GM18507 (cell line): ENCODE measurements around the gene SLC4A3.

ENCODE experiments used
- DNase-seq: peaks from one replicate; pipeline ENCODE4 v3.0.0; 2011; ENCODE audit warnings: low read depth; ENCODE audit not compliant: insufficient read length; ENCODE audit errors: extremely low spot score
- FAIRE-seq: peaks from 2 replicates; lab custom pipeline; 2011; peaks lifted over from hg19 to GRCh38; lab: Jason Lieb, UNC

SLC4A3 gene, protein sequence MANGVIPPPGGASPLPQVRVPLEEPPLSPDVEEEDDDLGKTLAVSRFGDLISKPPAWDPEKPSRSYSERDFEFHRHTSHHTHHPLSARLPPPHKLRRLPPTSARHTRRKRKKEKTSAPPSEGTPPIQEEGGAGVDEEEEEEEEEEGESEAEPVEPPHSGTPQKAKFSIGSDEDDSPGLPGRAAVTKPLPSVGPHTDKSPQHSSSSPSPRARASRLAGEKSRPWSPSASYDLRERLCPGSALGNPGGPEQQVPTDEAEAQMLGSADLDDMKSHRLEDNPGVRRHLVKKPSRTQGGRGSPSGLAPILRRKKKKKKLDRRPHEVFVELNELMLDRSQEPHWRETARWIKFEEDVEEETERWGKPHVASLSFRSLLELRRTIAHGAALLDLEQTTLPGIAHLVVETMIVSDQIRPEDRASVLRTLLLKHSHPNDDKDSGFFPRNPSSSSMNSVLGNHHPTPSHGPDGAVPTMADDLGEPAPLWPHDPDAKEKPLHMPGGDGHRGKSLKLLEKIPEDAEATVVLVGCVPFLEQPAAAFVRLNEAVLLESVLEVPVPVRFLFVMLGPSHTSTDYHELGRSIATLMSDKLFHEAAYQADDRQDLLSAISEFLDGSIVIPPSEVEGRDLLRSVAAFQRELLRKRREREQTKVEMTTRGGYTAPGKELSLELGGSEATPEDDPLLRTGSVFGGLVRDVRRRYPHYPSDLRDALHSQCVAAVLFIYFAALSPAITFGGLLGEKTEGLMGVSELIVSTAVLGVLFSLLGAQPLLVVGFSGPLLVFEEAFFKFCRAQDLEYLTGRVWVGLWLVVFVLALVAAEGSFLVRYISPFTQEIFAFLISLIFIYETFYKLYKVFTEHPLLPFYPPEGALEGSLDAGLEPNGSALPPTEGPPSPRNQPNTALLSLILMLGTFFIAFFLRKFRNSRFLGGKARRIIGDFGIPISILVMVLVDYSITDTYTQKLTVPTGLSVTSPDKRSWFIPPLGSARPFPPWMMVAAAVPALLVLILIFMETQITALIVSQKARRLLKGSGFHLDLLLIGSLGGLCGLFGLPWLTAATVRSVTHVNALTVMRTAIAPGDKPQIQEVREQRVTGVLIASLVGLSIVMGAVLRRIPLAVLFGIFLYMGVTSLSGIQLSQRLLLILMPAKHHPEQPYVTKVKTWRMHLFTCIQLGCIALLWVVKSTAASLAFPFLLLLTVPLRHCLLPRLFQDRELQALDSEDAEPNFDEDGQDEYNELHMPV

DNA sequence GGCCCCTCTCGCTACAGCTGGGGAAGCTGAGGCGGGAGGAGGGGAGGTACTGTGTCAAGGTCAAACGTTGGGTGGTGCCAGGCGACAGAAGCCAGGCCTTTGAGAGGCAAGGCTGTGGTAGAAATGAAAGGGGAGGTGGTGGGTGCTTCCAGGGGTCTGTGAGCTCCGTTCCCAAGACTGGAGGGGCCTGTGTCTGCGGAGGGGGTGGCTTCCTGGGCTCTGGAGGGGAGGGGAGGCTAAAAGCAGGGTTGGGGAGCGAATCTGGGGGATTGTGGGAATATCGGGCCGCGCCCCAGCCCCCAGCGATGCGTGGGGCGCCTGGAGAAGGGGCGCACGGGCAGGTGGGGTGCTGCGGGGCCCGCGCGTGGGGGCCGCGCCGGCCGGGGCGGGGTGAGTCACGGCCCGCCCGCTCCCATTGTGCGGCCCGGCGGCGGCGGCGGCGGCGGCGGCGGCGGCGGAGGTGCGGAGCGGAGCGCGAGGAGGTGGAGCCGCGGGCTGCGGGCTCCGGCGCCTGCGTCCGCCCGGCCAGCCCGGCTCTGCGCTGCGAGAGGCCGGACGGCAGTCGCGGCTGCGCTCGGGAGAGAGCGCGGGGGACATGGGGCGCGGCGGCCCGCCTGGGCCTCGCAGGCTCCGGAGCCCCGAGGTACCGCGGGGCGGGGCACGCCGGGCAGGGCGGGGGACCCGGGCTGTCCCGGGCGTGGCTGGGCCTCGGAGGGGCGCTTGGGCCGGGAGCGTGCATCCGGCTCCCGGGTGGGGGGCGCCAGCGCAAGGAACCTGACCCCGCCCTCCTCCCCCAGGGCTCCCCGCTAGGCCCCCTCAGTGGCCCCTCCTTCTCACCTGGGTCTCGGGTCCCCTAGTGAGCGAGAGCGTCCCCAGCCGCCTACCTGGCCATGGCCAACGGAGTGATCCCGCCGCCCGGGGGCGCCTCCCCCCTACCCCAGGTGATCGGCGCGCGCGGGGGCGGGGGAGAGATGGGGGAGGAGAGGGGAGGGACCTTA lies at the start of gene SLC4A3:
Gene SLC4A3 (plus strand): TSS at position 528 of the 998 bp plus-strand sequence. CDS start 363 bp downstream, at position 891.
- DNase-seq (no peak), FAIRE-seq (no peak)

DNA sequence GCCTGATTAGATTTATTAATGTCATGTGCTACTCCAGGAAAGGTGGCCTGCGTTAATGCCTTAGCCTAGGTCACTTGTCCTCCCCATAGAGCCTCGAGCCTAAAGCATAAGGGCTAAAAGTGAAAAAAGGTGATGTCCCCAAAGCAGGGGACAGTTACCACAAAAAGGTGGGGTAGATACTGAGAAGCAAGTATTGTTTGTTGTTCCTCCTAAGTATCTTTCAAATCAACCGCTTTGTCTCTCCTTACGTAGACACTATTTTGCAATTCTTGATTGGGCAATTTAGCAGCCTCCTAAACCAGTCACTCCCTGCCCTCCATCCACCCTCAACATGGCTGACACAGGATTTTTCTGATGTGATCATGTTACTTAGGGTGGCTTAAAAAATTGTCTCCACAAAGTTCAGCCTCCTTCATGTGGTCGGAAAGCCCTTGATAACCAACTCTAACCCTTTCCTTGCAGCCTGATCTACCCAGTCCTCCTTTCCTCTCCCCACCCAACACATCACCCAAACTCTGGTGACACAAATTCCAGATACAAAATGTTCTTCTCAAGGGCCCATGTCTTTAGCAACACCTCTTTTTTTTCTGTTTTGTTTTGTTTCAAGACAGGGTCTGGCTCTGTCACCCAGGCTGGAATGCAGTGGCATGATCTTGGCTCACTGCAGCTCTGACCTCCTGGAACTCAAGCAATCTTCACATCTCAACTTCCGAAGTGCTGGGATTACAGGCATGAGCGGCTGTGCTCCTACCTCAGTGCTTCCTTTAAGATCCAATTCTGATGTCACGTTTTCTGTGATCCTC lies 48.4 kb upstream of the SLC4A3 start:
- DNase-seq (no peak), FAIRE-seq (no peak)

DNA sequence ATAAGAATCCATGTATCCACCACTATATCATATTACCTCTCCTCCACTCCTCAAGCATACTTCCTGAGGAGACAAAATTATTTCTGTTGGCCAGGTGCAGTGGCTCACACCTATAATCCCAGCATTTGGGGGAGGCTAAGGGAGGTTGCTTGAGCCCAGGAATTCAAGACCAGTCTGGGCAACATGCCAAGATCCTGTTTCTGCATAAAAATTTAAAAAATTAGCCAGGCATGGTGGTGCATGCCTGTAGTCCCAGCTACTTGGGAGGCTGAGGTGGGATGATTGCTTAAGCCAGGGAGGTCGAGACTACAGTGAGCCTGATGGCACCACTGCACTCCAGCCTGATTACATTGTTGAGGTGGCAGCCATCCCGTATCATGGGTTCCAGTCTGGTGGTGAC lies 46.1 kb upstream of the SLC4A3 start:
- no peak for DNase-seq
- FAIRE-seq: no peak

DNA sequence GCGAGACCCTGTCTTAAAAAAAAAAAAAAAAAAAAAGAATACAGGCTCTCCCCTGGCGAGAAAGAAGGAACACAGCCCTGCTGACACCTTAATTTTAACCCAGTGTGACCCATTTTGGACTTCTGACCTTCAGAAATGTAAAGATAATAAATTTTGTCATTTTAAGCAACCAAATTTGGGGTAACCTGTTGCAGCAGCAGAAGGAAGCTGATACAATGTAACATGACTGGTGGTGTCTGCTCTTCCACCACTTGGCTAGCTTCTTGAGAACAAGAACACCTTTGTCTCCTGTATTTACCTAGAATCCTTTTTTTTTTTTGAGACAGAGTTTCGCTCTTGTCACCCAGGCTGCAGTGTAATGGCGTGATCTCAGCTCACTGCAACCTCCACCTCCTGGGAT lies 36.3 kb upstream of the SLC4A3 start:
- DNase-seq (no peak), FAIRE-seq (no peak)

DNA sequence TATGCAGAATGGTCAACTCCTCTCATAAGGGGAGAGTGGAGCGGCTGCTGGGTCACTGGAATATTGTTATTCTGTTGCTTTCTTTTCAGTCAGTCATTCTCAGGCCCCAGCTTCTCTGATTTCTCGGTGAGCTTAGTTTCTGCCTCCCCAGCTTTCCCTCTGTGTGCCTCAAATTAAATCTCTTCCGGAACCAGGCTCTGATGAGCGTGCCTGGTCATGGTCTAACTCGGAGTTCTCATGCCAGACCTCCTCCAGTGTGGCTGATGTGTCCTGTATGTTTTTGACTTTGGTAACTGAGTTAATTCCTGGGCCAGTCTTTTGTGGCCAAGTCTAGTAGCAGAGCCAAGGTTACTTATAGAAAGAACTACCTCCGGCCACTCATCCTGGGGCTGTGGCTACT lies 34.7 kb upstream of the SLC4A3 start:
- FAIRE-seq: no peak

DNA sequence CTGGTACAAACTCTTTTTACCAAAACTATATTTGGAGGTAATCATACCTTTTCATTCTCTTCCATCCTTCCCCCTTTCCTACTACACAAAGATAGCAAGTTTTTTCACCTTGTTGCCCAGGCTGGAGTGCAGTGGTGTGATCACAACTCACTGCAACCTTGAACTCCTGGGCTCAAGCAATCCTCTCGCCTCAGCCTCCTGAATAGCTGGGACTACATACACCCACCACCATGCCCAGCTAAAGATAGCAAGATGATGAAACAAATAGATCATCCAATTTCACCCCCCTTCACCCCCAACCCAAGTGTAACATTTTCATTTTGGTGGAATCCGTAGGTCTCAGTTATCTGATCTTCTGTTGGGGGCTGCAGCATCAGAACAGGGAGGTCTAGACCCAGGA lies 34.3 kb upstream of the SLC4A3 start:
- no peak for DNase-seq
- no peak for FAIRE-seq

More for the DNA sequence above, 34.7 kb upstream of the SLC4A3 start:
- DNase-seq: no peak

DNA sequence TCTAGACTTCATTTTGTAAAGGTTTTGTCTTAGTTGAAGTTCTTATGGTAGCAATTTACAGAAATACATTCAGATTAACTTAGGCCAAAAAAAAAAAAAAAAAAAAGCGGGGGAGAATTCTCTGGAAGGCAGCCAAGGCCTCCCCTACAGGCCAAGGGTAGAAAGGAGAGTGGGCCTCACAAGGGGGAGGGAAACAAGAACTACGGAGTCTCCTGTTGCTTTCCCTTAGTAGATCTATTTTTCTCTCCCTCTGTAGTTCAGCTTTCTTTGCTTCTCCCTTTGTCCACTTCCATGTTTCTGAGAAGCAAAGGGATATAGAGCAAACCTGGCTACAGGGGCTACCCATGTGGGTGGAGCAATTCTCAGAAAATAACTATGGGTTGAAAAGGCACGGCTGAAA lies 32.2 kb upstream of the SLC4A3 start:
- FAIRE-seq (no peak), DNase-seq (no peak)

DNA sequence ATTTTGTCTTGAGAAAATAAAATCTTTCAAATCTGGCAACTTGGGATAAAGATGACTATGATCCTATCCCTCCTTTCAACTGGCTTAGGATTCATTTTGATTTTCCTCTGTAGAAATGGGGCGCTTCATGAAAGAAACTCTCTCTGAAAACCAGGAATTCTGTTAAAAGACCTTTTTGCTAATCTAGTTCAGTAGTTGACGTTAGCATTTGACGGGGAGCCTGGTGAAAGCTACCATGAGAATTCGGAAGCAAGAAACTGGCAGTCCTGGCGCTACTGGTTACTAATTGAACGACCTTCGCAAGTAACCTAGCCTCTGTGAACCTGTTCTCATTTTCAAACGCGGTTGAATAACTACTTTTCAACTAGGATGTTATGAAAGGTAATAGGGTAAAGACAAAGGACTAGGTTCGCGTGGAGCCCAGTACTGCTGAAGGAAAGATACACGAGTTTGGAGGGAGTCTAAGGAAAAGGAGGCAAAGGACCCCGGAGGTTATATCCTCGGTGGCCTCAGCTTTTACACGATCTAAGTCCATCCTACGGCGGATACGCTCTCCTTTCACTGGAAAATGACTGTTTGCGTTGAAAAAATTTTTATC lies 30.4 kb upstream of the SLC4A3 start:
- no peak for DNase-seq
- no peak for FAIRE-seq

DNA sequence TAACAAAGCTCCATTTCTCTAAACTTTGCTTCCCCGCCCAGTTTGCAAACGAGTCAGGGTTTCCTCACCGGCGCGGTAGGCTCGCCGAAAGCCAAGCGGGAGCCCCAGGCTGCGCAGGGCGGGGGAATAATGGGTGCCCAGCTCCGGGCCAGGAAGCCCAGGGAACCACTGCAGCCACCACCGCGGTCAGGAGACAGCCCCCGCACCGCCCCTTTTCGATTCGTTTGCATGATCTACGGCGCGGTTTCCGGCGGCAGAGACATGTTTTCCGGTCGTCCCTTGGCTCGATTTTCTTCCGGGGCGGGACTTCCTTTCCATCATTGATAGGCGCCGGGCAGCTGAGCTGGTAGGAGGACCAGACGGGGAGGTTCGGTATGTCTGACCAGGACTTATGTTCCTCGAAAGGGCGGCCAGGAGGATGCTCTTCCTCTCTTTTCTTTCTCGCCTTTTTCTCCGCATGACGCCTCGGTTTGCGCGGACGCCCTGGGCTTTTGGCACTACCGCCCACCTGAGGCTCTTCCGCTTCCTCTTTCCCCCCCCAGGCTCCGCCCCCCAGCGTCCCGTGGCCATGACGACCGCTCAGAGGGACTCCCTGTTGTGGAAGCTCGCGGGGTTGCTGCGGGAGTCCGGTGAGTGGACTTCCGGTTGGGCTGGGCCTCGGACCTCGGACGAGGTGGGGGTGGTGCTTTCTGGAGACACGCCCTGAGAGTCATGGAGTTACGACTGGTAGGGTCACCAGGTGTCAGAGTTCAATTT lies 29.7 kb upstream of the SLC4A3 start, which contains the start of gene STK11IP:
Gene STK11IP (plus strand): TSS at position 306 of the 756 bp plus-strand sequence. CDS start 263 bp downstream, at position 569.
- DNase-seq (peak; percentile 97), FAIRE-seq (peak; percentile 97)

DNA sequence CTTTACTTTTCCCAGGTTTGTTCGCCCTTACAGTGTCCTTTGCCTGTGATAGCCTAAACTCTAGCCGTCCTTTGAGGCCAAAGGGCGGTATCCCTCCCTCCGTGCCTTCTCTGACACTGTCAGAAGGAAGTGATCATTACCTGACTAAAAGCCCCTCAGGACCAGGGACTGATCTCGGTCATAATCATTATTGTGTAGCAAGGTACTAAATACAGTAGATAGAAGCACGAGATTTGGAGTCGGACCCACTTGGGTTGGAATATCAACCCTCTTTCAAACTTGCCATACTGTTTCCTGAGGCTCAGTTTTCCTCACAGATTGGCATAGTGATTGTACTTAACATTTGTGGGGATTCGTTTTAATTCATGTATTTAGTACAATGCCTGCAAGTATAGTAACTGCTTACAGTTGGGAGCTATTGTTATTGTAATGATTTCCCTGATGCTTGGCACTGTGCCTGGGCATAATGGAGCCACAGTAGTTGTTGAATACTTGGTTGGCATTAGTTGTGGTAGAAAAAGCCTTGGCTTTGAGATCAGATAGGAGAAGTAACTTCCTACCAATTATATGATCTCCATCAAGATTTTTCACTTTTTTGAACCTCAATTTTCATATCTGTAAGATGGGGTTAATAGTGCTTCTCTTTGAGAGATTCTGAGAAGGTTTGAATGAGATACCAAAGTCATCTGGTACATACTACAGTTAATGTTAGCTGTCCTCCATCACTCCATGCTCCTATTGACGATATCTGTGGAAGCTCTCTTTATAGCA lies 28.9 kb upstream of the SLC4A3 start:
- FAIRE-seq: no peak
- no peak for DNase-seq

DNA sequence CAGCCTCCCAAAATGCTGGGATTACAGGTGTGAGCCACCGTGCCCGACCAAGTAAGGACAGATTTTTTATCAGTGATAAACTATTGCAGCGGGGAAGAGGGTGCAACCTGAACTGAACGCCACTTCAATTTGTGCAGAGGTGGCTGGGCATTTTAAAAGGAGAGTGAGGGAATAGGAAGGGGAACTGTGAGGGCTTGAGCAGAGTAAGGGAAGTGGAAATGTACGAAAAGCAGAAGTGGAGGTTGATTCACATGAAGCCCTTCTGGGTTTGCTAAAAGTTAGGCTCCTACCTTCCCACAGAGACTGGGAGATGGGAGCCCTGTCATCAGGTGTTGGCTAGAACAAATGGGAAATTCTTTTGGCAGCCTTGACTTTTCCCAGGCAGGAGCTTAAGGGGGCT lies 23.7 kb upstream of the SLC4A3 start:
- DNase-seq (no peak), FAIRE-seq (no peak)

DNA sequence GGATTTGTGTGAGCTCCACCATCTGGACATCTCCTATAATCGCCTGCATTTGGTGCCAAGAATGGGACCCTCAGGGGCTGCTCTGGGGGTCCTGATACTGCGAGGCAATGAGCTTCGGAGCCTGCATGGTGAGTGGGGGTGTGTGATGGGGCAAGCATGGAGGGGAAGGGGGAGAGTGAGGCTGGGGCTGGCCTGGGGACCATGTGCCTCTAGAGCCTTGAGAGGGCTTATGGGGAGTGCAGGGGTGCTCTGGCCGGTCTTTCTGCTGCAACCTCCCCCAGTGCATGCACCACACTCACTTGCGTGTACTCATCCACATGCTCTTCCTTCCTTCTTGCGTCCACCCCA lies 21.8 kb upstream of the SLC4A3 start:
- no peak for FAIRE-seq
- DNase-seq: no peak

DNA sequence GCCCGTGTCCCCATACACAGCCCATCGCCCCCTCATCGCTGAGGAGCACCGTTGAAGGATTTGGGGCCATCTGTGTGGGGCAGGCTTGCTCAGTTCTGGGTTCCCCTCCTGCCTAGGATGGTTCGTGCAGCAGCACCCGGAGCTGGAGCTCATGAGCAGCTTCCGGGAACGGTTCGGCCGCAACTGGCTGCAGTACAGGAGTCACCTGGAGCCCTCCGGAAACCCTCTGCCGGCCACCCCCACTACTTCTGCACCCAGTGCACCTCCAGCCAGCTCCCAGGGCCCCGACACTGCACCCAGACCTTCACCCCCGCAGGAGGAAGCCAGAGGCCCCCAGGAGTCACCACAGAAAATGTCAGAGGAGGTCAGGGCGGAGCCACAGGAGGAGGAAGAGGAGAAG lies 19.5 kb upstream of the SLC4A3 start:
- DNase-seq: no peak
- no peak for FAIRE-seq

DNA sequence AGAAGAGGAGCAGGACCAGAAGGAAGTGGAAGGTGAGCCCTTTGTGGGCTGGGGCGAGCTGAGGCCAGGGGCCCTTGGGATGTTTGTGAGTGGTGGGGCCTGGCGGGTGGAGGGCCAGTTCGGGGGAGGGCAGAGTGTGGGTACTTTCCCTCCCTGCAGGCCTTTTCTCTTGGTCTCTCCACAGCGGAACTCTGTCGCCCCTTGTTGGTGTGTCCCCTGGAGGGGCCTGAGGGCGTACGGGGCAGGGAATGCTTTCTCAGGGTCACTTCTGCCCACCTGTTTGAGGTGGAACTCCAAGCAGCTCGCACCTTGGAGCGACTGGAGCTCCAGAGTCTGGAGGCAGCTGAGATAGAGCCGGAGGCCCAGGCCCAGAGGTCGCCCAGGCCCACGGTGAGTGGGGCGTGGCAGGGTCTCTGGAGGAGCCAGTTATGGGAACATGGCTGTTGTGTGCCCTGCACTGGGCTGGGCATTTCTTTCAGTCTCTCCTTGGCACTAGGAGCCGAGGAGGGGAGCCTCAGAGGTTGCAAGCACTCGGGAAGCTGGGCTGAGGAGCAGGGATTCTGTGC lies 18.9 kb upstream of the SLC4A3 start:
- FAIRE-seq (no peak), DNase-seq (no peak)

DNA sequence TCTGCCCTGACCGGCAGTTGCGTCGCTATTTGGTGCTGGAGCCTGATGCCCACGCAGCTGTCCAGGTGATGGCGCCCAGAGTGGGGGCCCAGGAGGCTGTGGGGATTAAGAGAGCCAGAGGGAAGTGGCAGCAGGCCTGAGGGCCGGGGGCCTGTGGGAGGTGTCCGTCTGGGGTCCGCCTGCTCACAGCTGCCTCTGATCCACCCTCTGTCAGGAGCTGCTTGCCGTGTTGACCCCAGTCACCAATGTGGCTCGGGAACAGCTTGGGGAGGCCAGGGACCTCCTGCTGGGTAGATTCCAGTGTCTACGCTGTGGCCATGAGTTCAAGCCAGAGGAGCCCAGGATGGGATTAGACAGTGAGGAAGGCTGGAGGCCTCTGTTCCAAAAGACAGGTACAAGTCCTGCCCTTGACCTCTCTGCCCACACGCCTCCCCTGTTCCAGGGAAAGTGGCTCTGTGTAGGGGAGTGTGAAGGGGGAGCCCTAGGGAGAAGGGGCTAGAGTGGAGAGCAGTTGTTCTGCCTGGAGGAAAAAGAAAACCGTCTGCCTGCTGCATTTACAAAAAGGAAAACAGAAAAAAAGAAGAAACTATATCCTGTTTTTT lies 18.2 kb upstream of the SLC4A3 start:
- FAIRE-seq (no peak), DNase-seq (no peak)

DNA sequence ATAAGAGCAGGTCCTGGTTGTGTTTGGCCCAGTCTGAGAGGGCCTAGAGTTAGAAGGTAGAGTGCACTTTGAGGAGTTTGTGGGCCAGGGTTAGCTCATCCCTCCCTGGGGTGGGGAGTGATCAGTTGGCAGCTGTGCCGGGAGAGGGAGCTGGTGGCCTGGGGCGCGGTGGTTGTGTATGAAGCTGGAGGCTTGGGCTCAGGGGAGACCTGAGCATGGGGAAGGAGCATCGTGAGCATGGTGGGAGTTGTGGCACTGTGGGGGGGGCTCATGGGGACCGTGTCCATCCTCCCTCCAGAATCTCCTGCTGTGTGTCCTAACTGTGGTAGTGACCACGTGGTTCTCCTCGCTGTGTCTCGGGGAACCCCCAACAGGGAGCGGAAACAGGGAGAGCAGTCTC lies 16.1 kb upstream of the SLC4A3 start:
- no peak for FAIRE-seq
- DNase-seq: no peak
